H9 (cell line): Measurements from ENCODE around the gene TTK. TPM values are rescaled to one million over a fixed set of nuclear protein-coding genes. Genes with fewer than 3 reads are reported as not detected.

Experiments used
- DNase-seq: peaks from one replicate; pipeline ENCODE4 v3.0.0-alpha.2; 2017
- H2AFZ ChIP-seq: one replicate; pipeline ENCODE4 v1.6.1; 2013; ENCODE audit warnings: mild to moderate bottlenecking, low read length, control low read depth, moderate library complexity
- H2AK5ac ChIP-seq: 2 replicates; pipeline ENCODE4 v1.6.1; 2013; ENCODE audit warnings: low read length, control low read depth, mixed read lengths; ENCODE audit not compliant: insufficient read length
- H2BK120ac ChIP-seq: one replicate; pipeline ENCODE4 v1.6.1; 2013; ENCODE audit warnings: low read depth, mild to moderate bottlenecking, low read length, control low read depth, inconsistent platforms; ENCODE audit not compliant: poor library complexity, severe bottlenecking
- H2BK12ac ChIP-seq: 2 replicates; pipeline ENCODE4 v1.6.1; 2013; ENCODE audit warnings: low read length, control low read depth, mixed read lengths, low read depth; ENCODE audit not compliant: insufficient read length
- H2BK15ac ChIP-seq: 2 replicates; pipeline ENCODE4 v1.6.1; 2013; ENCODE audit warnings: low read depth, low read length, control low read depth
- H2BK20ac ChIP-seq: one replicate; pipeline ENCODE4 v1.6.1; 2013; ENCODE audit warnings: low read depth, mild to moderate bottlenecking, low read length, control low read depth, inconsistent platforms; ENCODE audit not compliant: poor library complexity, severe bottlenecking
- H2BK5ac ChIP-seq: 2 replicates; pipeline ENCODE4 v1.6.1; 2013; ENCODE audit warnings: low read length, control low read depth, mixed read lengths; ENCODE audit not compliant: insufficient read length
- H3K14ac ChIP-seq: 2 replicates; pipeline ENCODE4 v1.6.1; 2013; ENCODE audit warnings: low read length, control low read depth; ENCODE audit not compliant: insufficient read depth
- H3K18ac ChIP-seq: 2 replicates; pipeline ENCODE4 v1.6.1; 2013; ENCODE audit warnings: low read depth, mild to moderate bottlenecking, mixed read lengths, low read length, control low read depth; ENCODE audit not compliant: insufficient read length
- H3K23ac ChIP-seq: 2 replicates; pipeline ENCODE4 v1.6.1; 2013; ENCODE audit warnings: low read length, control low read depth, mixed read lengths, low read depth; ENCODE audit not compliant: insufficient read length
- H3K23me2 ChIP-seq: 2 replicates; pipeline ENCODE4 v1.6.1; 2013; ENCODE audit warnings: low read depth, mild to moderate bottlenecking, mixed read lengths, low read length, control low read depth; ENCODE audit not compliant: insufficient read length, poor library complexity, severe bottlenecking
- H3K27ac ChIP-seq: 2 replicates; pipeline ENCODE4 v1.5.1; 2013; ENCODE audit warnings: low read length, control low read depth, mixed read lengths, low read depth; ENCODE audit not compliant: insufficient read length
- H3K27me3 ChIP-seq: 2 replicates; pipeline ENCODE4 v1.6.1; 2013; ENCODE audit warnings: low read length, control low read depth, inconsistent platforms; ENCODE audit not compliant: insufficient read depth
- H3K4ac ChIP-seq: 2 replicates; pipeline ENCODE4 v1.6.1; 2013; ENCODE audit warnings: low read depth, mild to moderate bottlenecking, control low read depth, inconsistent platforms, low read length, moderate library complexity
- H3K4me1 ChIP-seq: 2 replicates; pipeline ENCODE4 v1.6.1; 2013; ENCODE audit warnings: low read length, control low read depth, inconsistent platforms; ENCODE audit not compliant: insufficient read depth
- H3K4me2 ChIP-seq: 2 replicates; pipeline ENCODE4 v1.6.1; 2013; ENCODE audit warnings: low read length, control low read depth, mixed read lengths; ENCODE audit not compliant: insufficient read length, insufficient read depth
- H3K56ac ChIP-seq: 2 replicates; pipeline ENCODE4 v1.6.1; 2013; ENCODE audit warnings: low read depth, mild to moderate bottlenecking, mixed read lengths, low read length, control low read depth; ENCODE audit not compliant: insufficient read length
- H3K79me1 ChIP-seq: 2 replicates; pipeline ENCODE4 v1.6.1; 2013; ENCODE audit warnings: low read depth, mild to moderate bottlenecking, moderate library complexity, low read length, control low read depth, inconsistent platforms; ENCODE audit not compliant: insufficient read depth, poor library complexity, severe bottlenecking
- H3K79me2 ChIP-seq: 2 replicates; pipeline ENCODE4 v1.6.1; 2013; ENCODE audit warnings: low read length, control low read depth, inconsistent platforms; ENCODE audit not compliant: insufficient read depth
- H3K9ac ChIP-seq: 2 replicates; pipeline ENCODE4 v1.6.1; 2013; ENCODE audit warnings: low read length, control low read depth, mixed read lengths; ENCODE audit not compliant: insufficient read length; ENCODE audit errors: extremely low read depth
- H3K9me3 ChIP-seq: one replicate; pipeline ENCODE4 v1.6.1; 2013; ENCODE audit warnings: low read depth, low read length, inconsistent platforms; ENCODE audit not compliant: control insufficient read depth
- H3T11ph ChIP-seq: one replicate; pipeline ENCODE4 v1.6.1; 2013; ENCODE audit warnings: mild to moderate bottlenecking, low read length, control low read depth, inconsistent platforms
- H4K20me1 ChIP-seq: one replicate; pipeline ENCODE4 v1.6.1; 2013; ENCODE audit not compliant: control insufficient read depth, insufficient read length, insufficient read depth
- H4K5ac ChIP-seq: 2 replicates; pipeline ENCODE4 v1.6.1; 2013; ENCODE audit warnings: low read depth, mild to moderate bottlenecking, mixed read lengths, low read length, control low read depth; ENCODE audit not compliant: insufficient read length
- H4K8ac ChIP-seq: replicated peaks from 2 replicates; pipeline ENCODE4 v1.6.1; 2013; ENCODE audit warnings: low read length, control low read depth, mixed read lengths, low read depth; ENCODE audit not compliant: insufficient read length
- H4K91ac ChIP-seq: 2 replicates; pipeline ENCODE4 v1.6.1; 2013; ENCODE audit warnings: low read depth, mild to moderate bottlenecking, moderate library complexity, mixed read lengths, low read length, control low read depth; ENCODE audit not compliant: insufficient read length
- H3K27ac Mint-ChIP-seq, 3 experiments: 2 replicates in 2 of 3; 3 replicates in 1 of 3; pipeline ENCODE4 v1.8.0; 2020 to 2021; ENCODE audit warnings: mixed read lengths in 3 of 3, mild to moderate bottlenecking in 1 of 3, moderate library complexity in 1 of 3
- H3K27me3 Mint-ChIP-seq: 2 replicates; pipeline ENCODE4 v1.8.0; 2021; ENCODE audit warnings: low read depth, mild to moderate bottlenecking, moderate library complexity, mixed read lengths
- H3K36me3 Mint-ChIP-seq, 3 experiments: 2 replicates in 2 of 3; 3 replicates in 1 of 3; pipeline ENCODE4 v1.8.0; 2020 to 2021; ENCODE audit warnings: low read depth in 3 of 3, mixed read lengths in 3 of 3; ENCODE audit not compliant: insufficient read depth in 1 of 3
- H3K4me1 Mint-ChIP-seq, 2 experiments: 2 replicates each; pipeline ENCODE4 v1.8.0; 2020; ENCODE audit warnings: mixed read lengths in 2 of 2
- H3K4me3 Mint-ChIP-seq, 2 experiments: 2 replicates in 1 of 2; 3 replicates in 1 of 2; pipeline ENCODE4 v1.8.0; 2020 to 2021; ENCODE audit warnings: mild to moderate bottlenecking in 2 of 2, mixed read lengths in 2 of 2, moderate library complexity in 1 of 2
- H3K9me3 Mint-ChIP-seq, 2 experiments: 2 replicates in 1 of 2; 3 replicates in 1 of 2; pipeline ENCODE4 v1.8.0; 2020; ENCODE audit warnings: mild to moderate bottlenecking in 2 of 2, mixed read lengths in 2 of 2, moderate library complexity in 1 of 2
- WGBS: extraction: QIAGEN DNeasy Blood & Tissue Kit; methylation state at CpG from one replicate; pipeline ENCODE4 v1.1.7; 2013; ENCODE audit warnings: missing lambda C conversion rate, low lambda C conversion rate, mixed read lengths; ENCODE audit not compliant: insufficient read length; ENCODE audit errors: extremely low coverage; 5-methylcytosine and 5-hydroxymethylcytosine counted together
- total RNA-seq: library from RNA; stranded (reverse); gene quantifications from 2 replicates; pipeline ENCODE4 v1.2.1, GENCODE V29; 2021
- TF ChIP-seq, protein P1 (sequence below): fragments of 200-600 bp; sonication (generic); conservative IDR thresholded peaks from 3 replicates; pipeline ENCODE4 v1.8.0; 2021; ENCODE audit warnings: antibody characterized with exemption, mild to moderate bottlenecking

The TTK gene
- total RNA-seq, 1 experiment from 2014 or later: 47.5 TPM

DNA sequence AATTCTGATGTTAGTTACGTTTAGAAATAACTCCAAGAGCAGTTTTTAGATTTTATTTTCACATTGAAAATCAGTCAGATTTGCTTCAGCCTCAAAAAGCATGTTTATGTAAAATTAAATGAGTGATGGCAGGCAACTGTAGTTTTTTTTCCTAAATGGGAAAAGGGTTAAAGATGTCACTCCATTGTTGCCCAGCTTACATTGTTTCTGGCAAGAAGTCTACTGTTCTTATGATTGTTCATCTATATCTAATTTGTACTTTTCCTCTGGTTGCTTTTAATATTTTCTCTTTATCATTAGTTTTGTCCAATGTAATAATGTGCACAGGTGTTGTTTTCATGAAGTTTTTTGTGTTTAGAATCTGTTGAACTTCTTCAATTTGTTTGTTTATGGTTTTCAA, 6.7 kb upstream of the TTK start:
- TF ChIP-seq, protein P1, sequence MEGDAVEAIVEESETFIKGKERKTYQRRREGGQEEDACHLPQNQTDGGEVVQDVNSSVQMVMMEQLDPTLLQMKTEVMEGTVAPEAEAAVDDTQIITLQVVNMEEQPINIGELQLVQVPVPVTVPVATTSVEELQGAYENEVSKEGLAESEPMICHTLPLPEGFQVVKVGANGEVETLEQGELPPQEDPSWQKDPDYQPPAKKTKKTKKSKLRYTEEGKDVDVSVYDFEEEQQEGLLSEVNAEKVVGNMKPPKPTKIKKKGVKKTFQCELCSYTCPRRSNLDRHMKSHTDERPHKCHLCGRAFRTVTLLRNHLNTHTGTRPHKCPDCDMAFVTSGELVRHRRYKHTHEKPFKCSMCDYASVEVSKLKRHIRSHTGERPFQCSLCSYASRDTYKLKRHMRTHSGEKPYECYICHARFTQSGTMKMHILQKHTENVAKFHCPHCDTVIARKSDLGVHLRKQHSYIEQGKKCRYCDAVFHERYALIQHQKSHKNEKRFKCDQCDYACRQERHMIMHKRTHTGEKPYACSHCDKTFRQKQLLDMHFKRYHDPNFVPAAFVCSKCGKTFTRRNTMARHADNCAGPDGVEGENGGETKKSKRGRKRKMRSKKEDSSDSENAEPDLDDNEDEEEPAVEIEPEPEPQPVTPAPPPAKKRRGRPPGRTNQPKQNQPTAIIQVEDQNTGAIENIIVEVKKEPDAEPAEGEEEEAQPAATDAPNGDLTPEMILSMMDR: no peak
- H3K79me1 ChIP-seq: no peaks in the 10 kb centered on the region
- H3K79me2 ChIP-seq: no peaks in the 10 kb centered on the region
- H2AFZ ChIP-seq: no peak overlapping the region
- H2AK5ac ChIP-seq: no peak overlapping the region
- H3K56ac ChIP-seq: no peak overlapping the region
- peaks cover 3% of the 10 kb centered on the region for H3K4me1 ChIP-seq
- Mint-ChIP-seq H3K36me3 (no peaks in the 10 kb centered on the region), H3K4me3 (no peak overlapping the region), H3K27ac (no peak overlapping the region), H3K27me3 (no peaks in the 10 kb centered on the region), H3K4me1 (peaks cover 16 to 18% of the 10 kb centered on the region in 2 experiments), H3K9me3 (peaks cover 6% of the 10 kb centered on the region in 2 experiments; a peak in 3 of 5 replicates)
- H4K5ac ChIP-seq: no peak overlapping the region
- DNase-seq: no peak
- H4K91ac ChIP-seq: no peak overlapping the region
- H3T11ph ChIP-seq: no peak overlapping the region
- H2BK120ac ChIP-seq: no peak overlapping the region
- H2BK12ac ChIP-seq: no peak overlapping the region
- H2BK15ac ChIP-seq: no peak overlapping the region
- H3K9me3 ChIP-seq: no peaks in the 10 kb centered on the region
- no peak overlapping the region for H3K23ac ChIP-seq
- no peak overlapping the region for H3K27ac ChIP-seq
- H3K9ac ChIP-seq: no peak overlapping the region
- H2BK20ac ChIP-seq: no peak overlapping the region
- no peak overlapping the region for H3K18ac ChIP-seq
- H3K23me2 ChIP-seq: no peaks in the 10 kb centered on the region
- H2BK5ac ChIP-seq: no peak overlapping the region
- H3K27me3 ChIP-seq: no peaks in the 10 kb centered on the region
- no peaks in the 10 kb centered on the region for H4K20me1 ChIP-seq
- no peak overlapping the region for H3K4ac ChIP-seq
- H3K4me2 ChIP-seq: no peak overlapping the region
- no peak overlapping the region for H4K8ac ChIP-seq
- no peak overlapping the region for H3K14ac ChIP-seq
- no CpG with 5 or more reads among the region's 1 CpG for WGBS
